Measurements from ENCODE around the gene KAT2B. TPM values are rescaled to one million over a fixed set of nuclear protein-coding genes. Genes with fewer than 3 reads are reported as not detected.

KAT2B gene
- total and polyA plus RNA-seq, 2 of the 13 experiments (the other 11 are each of a cell fraction or from before 2014, with no cell fraction given), result 0.97 to 1.7 TPM

GRCh38 chr3:20041197-20041780, 1.0 kb downstream of the KAT2B start (continued):
- TF ChIP-seq HOXD1 (CRISPR knock-in tag; IDR thresholded peaks at IDR 0.05) (no peak), TSC22D2 (CRISPR knock-in tag; IDR thresholded peaks at IDR 0.05; ENCODE audit: borderline replicate concordance) (no peak), POLR2G (IDR thresholded peaks at IDR 0.05; ENCODE audit: low read depth, low read length) (no peak), PRPF4 (IDR thresholded peaks at IDR 0.05; ENCODE audit: low read depth, low read length, poor library complexity, severe bottlenecking) (no peak), REXO4 (CRISPR knock-in tag; IDR thresholded peaks at IDR 0.05; ENCODE audit: borderline replicate concordance) (no peak), NCOA2 (CRISPR knock-in tag; IDR thresholded peaks at IDR 0.05) (no peak), THAP11 (CRISPR knock-in tag; IDR thresholded peaks at IDR 0.05) (peak; percentile 24; the same call in 1 of the 2 replicates), ZNF891 (CRISPR knock-in tag; IDR thresholded peaks at IDR 0.05) (no peak), GLI4 (CRISPR knock-in tag; IDR thresholded peaks at IDR 0.05; ENCODE audit: borderline replicate concordance) (no peak), RFX5 (IDR thresholded peaks at IDR 0.05; ENCODE audit: low read depth, low read length) (no peak), SATB2 (CRISPR knock-in tag; IDR thresholded peaks at IDR 0.05) (no peak), KDM2A (CRISPR knock-in tag; IDR thresholded peaks at IDR 0.05; ENCODE audit: borderline replicate concordance, low read depth) (peak; percentile 38; the same call in 1 of the 2 replicates), RFX1 (IDR thresholded peaks at IDR 0.05) (no peak), RBAK (CRISPR knock-in tag; IDR thresholded peaks at IDR 0.05) (no peak), NR2F2 (IDR thresholded peaks at IDR 0.05; ENCODE audit: borderline replicate concordance, low read depth) (no peak), PHF21A (CRISPR knock-in tag; IDR thresholded peaks at IDR 0.05) (no peak), KMT2B (CRISPR knock-in tag; IDR thresholded peaks at IDR 0.05) (peak; percentile 36; the same call in 1 of the 2 replicates), ATM (IDR thresholded peaks at IDR 0.05; ENCODE audit: borderline replicate concordance) (no peak), SOX6 (IDR thresholded peaks at IDR 0.05) (no peak), SOX6 (CRISPR knock-in tag; IDR thresholded peaks at IDR 0.05) (0 out of 2 replicates have a peak, but pooled peaks have one; percentile 33), MYC (CRISPR knock-in tag; IDR thresholded peaks at IDR 0.05; ENCODE audit: borderline replicate concordance) (no peak), SMARCC2 (IDR thresholded peaks at IDR 0.05) (no peak), PPARG (CRISPR knock-in tag; conservative IDR thresholded peaks at IDR 0.05) (no peak)
- TF ChIP-seq, protein P1, sequence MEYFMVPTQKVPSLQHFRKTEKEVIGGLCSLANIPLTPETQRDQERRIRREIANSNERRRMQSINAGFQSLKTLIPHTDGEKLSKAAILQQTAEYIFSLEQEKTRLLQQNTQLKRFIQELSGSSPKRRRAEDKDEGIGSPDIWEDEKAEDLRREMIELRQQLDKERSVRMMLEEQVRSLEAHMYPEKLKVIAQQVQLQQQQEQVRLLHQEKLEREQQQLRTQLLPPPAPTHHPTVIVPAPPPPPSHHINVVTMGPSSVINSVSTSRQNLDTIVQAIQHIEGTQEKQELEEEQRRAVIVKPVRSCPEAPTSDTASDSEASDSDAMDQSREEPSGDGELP (IDR thresholded peaks at IDR 0.05; ENCODE audit: borderline replicate concordance, low read depth), result peak; percentile 97
- TF ChIP-seq, protein P2, sequence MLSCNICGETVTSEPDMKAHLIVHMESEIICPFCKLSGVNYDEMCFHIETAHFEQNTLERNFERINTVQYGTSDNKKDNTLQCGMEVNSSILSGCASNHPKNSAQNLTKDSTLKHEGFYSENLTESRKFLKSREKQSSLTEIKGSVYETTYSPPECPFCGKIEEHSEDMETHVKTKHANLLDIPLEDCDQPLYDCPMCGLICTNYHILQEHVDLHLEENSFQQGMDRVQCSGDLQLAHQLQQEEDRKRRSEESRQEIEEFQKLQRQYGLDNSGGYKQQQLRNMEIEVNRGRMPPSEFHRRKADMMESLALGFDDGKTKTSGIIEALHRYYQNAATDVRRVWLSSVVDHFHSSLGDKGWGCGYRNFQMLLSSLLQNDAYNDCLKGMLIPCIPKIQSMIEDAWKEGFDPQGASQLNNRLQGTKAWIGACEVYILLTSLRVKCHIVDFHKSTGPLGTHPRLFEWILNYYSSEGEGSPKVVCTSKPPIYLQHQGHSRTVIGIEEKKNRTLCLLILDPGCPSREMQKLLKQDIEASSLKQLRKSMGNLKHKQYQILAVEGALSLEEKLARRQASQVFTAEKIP (CRISPR knock-in tag; IDR thresholded peaks at IDR 0.05; ENCODE audit: borderline replicate concordance), result no peak
- TF ChIP-seq, protein P3, sequence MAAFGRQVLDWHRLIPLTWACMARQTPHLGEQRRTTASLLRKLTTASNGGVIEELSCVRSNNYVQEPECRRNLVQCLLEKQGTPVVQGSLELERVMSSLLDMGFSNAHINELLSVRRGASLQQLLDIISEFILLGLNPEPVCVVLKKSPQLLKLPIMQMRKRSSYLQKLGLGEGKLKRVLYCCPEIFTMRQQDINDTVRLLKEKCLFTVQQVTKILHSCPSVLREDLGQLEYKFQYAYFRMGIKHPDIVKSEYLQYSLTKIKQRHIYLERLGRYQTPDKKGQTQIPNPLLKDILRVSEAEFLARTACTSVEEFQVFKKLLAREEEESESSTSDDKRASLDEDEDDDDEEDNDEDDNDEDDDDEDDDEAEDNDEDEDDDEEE (CRISPR knock-in tag; IDR thresholded peaks at IDR 0.05), result peak; percentile 55; the same call in 1 of the 2 replicates
- TF ChIP-seq, protein P4, sequence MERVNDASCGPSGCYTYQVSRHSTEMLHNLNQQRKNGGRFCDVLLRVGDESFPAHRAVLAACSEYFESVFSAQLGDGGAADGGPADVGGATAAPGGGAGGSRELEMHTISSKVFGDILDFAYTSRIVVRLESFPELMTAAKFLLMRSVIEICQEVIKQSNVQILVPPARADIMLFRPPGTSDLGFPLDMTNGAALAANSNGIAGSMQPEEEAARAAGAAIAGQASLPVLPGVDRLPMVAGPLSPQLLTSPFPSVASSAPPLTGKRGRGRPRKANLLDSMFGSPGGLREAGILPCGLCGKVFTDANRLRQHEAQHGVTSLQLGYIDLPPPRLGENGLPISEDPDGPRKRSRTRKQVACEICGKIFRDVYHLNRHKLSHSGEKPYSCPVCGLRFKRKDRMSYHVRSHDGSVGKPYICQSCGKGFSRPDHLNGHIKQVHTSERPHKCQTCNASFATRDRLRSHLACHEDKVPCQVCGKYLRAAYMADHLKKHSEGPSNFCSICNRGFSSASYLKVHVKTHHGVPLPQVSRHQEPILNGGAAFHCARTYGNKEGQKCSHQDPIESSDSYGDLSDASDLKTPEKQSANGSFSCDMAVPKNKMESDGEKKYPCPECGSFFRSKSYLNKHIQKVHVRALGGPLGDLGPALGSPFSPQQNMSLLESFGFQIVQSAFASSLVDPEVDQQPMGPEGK (CRISPR knock-in tag; IDR thresholded peaks at IDR 0.05), result no peak
